SJSA1 (cell line): ENCODE data around the gene CGB3. TPM values are rescaled to one million over a fixed set of nuclear protein-coding genes. Genes with fewer than 3 reads are reported as not detected.
"Not testable (repeated sequence)": the region's sequence is repeated elsewhere in the genome, so short reads cannot be mapped to it uniquely, and the experiment has no call there.

Experiments
- DNase-seq, 2 experiments: peaks; one replicate each; pipeline ENCODE4 v3.0.0-alpha.2; 2015 to 2020; ENCODE audit warnings: low spot score in 2 of 2, low read depth in 1 of 2
- H3K27ac ChIP-seq: fragments of 250-450 bp; sonication (Bioruptor Pico); 2 replicates; pipeline ENCODE4 v1.5.1; 2020; ENCODE audit warnings: mild to moderate bottlenecking, moderate library complexity
- H3K27me3 ChIP-seq: fragments of 250-450 bp; sonication (Bioruptor Pico); replicated peaks from 2 replicates; pipeline ENCODE4 v1.5.1; 2020; ENCODE audit warnings: mild to moderate bottlenecking, moderate library complexity
- H3K36me3 ChIP-seq: fragments of 250-450 bp; sonication (Bioruptor Pico); 2 replicates; pipeline ENCODE4 v1.5.1; 2020; ENCODE audit warnings: mild to moderate bottlenecking
- H3K4me1 ChIP-seq: fragments of 250-450 bp; sonication (Bioruptor Pico); replicated peaks from 2 replicates; pipeline ENCODE4 v1.6.1; 2021; ENCODE audit warnings: mild to moderate bottlenecking
- H3K4me3 ChIP-seq: fragments of 250-450 bp; sonication (Bioruptor Pico); 2 replicates; pipeline ENCODE4 v1.5.1; 2020; ENCODE audit warnings: mild to moderate bottlenecking
- H3K9me3 ChIP-seq: fragments of 250-450 bp; sonication (Bioruptor Pico); replicated peaks from 2 replicates; pipeline ENCODE4 v1.5.1; 2020; ENCODE audit warnings: mild to moderate bottlenecking
- total RNA-seq: library from RNA; depleted of rRNA; stranded (reverse); fragments of >200 nt; shearing (Covaris generic); gene quantifications from 2 replicates; pipeline ENCODE4 v1.2.3, GENCODE V29; 2014

The CGB3 gene
- total RNA-seq, 1 experiment from 2014 or later = not detected

DNA sequence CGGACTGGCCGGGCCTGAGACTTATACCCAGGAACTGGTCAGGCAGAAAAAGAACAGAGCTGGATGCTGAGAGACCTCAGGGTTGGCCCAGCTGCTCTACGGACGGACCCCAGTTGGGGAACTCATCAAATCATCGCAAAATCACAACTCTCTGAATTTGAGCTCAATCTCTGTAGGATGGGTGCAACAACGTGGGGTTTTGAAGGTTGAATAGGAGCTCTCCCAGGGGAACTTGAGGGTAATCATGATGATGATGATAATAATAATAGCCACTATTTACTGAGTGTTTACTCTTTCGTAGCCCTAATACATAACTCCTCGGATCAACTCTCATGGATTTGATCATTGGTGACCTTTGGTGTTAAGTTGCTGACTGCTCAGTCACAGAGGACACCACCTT is 6.2 kb upstream of the CGB3 start:
- H3K27ac ChIP-seq, H3K27me3 ChIP-seq, H3K36me3 ChIP-seq, H3K4me3 ChIP-seq, H3K4me1 ChIP-seq, DNase-seq, H3K9me3 ChIP-seq: not testable (repeated sequence)

DNA sequence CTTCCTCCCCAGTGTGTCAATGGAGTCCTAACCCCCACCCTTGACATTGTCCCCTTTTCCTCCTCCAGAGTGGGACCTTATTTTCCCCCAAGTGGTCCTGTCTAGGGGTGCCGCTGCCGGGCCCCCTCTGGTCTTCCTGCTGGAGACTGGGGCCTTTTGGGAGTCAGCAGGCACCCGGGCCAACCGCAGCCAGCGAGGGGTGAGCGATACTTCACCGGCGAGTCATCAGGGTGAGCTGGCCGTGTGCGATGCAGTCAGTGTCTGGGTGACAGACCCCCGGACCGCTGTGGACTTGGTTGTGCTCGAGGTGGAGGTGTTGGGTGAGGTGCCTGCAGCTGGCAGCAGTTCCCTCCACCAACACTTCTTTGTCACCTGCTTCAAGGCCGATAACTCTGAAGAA is 5.6 kb upstream of the CGB3 start:
- DNase-seq, H3K27ac ChIP-seq: not testable (repeated sequence)

DNA sequence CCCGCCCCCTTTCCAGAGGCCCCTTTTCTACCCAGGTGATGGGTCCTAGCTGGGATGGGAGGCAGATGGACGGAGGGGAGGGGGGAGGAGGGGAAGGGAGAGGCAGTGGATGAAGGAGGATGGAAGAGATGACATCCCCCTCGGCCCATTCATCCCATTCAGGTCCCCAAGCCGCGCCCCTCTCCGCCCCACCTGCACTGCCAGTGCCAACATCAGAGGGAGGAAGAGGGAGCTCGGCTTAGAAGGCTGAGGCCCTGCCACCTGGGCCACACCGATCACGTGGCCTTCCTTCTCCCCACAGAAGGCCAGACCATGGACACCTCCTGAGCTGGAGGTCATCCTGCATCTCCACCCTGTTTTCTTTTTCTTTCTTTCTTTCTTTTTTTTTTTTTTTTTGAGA is 4.6 kb upstream of the CGB3 start:
- H3K36me3 ChIP-seq, H3K4me3 ChIP-seq, H3K9me3 ChIP-seq, H3K4me1 ChIP-seq, DNase-seq, H3K27ac ChIP-seq, H3K27me3 ChIP-seq: not testable (repeated sequence)

More for the DNA sequence above, 5.6 kb upstream of the CGB3 start:
- not testable (repeated sequence) for H3K9me3 ChIP-seq, H3K27me3 ChIP-seq, H3K4me1 ChIP-seq, H3K36me3 ChIP-seq, H3K4me3 ChIP-seq

DNA sequence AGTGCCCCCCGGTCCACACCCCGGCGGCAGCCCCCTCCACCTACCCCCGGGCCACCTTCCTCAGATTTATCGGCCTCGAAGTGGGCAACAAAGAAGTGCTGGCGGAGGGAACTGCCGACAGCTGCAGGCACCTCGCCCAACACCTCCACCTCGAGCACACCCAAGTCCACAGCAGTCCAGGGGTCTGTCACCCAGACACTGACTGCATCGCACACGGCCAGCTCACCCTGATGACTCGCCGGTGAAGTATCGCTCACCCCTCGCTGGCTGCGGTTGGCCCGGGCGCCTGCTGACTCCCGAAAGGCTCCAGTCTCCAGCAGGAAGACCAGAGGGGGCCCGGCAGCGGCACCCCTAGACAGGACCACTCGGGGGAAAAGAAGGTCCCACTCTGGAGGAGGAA is 1.5 kb upstream of the CGB3 start:
- not testable (repeated sequence) for H3K9me3 ChIP-seq, H3K27me3 ChIP-seq, H3K36me3 ChIP-seq, H3K4me3 ChIP-seq, H3K4me1 ChIP-seq, DNase-seq, H3K27ac ChIP-seq

DNA sequence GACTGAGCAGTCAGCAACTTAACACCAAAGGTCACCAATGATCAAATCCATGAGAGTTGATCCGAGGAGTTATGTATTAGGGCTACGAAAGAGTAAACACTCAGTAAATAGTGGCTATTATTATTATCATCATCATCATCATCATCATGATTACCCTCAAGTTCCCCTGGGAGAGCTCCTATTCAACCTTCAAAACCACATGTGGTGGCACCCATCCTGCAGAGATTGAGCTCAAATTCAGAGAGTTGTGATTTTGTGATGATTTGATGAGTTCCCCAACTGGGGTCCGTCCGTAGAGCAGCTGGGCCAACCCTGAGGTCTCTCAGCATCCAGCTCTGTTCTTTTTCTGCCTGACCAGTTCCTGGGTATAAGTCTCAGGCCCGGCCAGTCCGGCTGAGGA is 955 bp upstream of the CGB3 start:
- not testable (repeated sequence) for H3K36me3 ChIP-seq, H3K27ac ChIP-seq, DNase-seq, H3K4me1 ChIP-seq, H3K27me3 ChIP-seq, H3K4me3 ChIP-seq, H3K9me3 ChIP-seq

DNA sequence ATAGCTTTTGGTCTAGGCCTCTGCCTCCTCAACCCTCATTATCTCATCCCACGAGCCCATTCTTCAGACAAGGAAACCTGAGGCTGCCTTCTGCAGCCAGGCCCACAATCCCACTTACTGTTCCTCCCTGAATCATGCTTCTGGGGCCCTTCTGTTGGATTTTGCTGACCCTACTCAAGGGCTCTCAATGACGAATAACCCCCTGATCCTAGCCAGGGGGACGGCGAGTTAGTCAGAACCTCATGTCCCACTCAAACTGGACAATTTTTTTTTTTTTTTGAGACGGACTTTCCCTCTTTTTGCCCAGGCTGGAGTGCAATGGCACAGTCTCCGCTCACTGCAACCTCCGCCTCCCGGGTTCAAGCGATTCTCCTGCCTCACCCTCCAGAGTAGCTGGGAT is 2.0 kb downstream of the CGB3 start:
- H3K36me3 ChIP-seq = no peaks in the 10 kb centered on the region

DNA sequence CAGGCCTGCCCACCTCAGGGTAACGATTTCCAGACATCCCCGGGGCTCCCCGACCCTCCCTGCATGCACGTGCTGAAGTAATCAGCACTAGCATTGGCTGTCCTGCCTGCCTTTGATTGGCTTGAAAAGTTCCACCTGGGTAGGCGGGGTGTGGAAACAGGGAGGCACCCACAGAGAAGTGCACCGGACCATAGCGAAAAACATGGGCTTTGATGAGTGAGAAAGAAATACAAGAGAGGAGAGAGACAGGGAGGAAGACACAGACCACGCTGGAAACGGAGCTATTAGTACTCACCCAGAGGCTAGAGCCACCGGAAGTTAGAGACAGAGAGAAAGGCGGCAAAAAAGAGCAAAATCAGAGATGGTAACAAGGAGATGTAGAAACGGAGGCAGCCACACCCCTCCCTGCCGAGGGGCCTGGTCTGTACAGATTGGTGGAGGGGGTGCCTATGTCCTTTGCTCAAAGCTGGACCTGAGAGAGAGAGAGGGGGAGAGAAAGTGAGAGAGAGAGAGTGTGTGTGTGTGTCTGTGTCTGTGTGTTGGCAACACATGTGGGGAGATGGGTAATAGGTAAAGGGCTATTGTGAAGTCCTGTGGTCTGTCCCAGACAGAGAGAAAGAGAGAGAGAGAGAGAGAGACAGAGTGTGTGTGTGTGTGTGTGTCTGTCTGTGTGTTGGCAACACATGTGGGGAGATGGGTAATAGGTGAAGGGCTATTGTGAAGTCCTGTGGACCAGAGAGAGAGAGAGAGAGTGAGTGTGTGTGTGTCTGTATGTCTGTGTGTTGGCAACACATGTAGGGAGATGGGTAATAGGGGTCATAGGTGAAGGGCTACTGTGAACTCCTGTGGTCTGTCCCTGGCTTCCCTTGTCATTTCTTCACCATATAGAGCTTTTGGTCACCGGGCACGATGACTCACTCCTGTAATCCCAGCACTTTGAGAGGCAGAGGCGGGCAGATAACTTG is 2.9 kb downstream of the CGB3 start:
- Histone ChIP-seq H3K9me3 (0 out of 2 replicates have a peak, but pooled peaks cover 3% of the 10 kb centered on the region), H3K4me1 (peaks cover 20% of the 10 kb centered on the region), H3K27me3 (no peaks in the 10 kb centered on the region), H3K36me3 (no peaks in the 10 kb centered on the region), H3K4me3 (no peak overlapping the region), H3K27ac (no peak overlapping the region)
- DNase-seq = peak in 1 of 2 experiments; percentile 37

More for the DNA sequence above, 2.0 kb downstream of the CGB3 start:
- Histone ChIP-seq H3K27me3 (no peaks in the 10 kb centered on the region), H3K27ac (no peak overlapping the region), H3K4me3 (no peak overlapping the region), H3K9me3 (0 out of 2 replicates have a peak, but pooled peaks cover 3% of the 10 kb centered on the region), H3K4me1 (peaks cover 20% of the 10 kb centered on the region)
- DNase-seq = no peak

DNA sequence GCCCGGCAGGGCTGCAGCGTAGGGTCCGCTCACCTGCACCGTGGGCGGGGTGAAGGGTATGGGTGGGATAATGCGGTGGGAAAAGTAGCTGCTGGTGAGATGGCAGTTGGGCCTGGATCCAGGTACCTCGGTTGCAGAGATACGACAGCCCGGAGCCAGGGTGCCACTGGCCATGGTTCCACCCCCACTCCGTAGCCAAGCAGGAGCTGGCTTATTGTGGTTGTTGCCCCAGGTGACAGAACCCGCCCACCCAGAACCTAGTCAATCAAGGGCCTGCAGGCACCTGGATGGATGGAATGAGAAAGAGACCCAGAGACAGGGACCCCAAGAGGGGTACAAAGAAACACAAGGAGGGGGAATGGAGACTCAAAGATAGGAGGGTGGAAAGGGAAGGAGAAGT is 3.8 kb downstream of the CGB3 start:
- no peaks in the 10 kb centered on the region for H3K27me3 ChIP-seq
- 0 out of 2 replicates have a peak, but pooled peaks cover 3% of the 10 kb centered on the region for H3K9me3 ChIP-seq
- no peak for DNase-seq
- no peak overlapping the region for H3K27ac ChIP-seq
- peaks cover 7% of the 10 kb centered on the region for H3K36me3 ChIP-seq
- no peak overlapping the region for H3K4me3 ChIP-seq
- H3K4me1 ChIP-seq = peaks cover 20% of the 10 kb centered on the region

DNA sequence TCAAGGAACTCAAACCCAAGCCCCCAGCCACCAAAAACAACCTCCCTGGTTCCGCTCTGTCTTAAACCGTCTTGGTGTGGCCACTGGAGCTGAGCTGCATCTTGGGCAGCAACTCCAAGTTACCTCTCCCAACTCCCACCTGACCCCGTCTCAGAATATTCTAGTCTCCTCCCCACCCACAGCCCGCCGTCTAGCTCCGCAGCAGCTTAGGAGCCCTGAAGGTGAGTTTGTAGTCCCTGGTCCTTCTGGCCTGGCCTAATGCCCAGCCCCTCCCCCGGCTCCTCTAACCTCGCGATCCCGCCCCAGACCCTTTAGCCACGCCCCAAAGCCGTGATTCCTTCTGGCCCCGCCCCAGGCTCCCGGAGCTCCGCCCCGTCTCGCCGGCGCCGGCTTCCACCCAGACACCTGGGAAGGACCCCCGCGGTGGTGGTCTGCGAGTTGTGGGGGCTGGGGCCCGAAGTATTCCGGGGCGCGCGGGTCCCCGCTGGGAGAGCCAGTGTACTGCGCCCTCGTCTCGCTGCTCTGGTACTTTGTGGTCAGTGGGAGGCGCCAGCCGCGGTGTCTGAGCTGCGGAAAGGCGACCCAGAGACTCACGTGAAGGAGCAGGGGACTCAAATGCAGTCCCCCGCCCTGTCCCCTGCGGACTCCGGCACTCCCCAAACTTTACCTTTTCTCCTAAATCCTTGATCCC is 4.7 kb downstream of the CGB3 start:
- no peaks in the 10 kb centered on the region for H3K27me3 ChIP-seq
- peak overlapping the region; percentile 43 for H3K4me3 ChIP-seq
- peak; percentile 43 to 70 for DNase-seq
- H3K36me3 ChIP-seq = peaks cover 16% of the 10 kb centered on the region
- H3K4me1 ChIP-seq = peaks cover 20% of the 10 kb centered on the region
- H3K9me3 ChIP-seq = 0 out of 2 replicates have a peak, but pooled peaks cover 3% of the 10 kb centered on the region
- H3K27ac ChIP-seq = no peak overlapping the region

DNA sequence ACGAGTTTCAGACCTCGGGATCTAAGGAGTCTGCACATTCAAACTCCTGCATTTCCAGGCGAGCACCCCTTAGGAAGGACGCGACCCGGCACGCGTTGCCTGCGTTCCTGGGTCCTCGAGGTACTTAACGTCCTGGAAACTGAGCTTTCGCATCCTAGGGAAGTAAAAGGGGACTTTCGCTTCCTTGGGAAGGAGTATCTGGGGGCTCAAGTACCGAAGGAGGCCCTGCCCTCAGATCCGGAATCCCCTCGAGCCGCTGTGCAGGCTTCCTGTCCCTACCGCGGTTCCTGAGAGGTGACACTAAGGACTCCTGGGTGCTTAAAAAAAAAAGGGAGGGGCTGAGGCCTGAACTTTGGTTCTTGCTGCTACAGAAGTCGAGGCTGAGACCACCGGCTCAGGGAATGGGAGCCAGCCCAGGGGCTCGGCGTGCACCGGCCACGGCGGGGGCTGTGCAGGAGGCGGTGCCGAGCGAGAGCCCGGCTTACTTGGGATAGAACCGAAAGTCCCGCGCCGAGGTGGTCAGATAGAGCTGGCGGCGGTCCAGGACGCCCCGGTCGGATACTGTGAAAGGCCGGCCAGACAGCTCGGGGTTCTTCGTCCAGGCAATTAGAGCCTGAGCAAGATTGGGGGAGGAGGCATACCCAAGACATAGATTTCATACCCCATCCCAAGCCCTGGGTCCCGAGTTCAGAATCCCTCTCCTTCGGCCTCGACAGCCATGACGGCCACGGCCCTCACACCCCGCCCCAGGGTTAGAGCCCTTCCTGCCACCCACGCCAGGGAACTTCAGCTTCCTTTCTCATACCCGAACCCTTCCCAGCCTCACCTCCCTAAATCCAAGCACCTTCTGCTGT is 5.5 kb downstream of the CGB3 start:
- not testable (repeated sequence) for H3K27ac ChIP-seq

DNA sequence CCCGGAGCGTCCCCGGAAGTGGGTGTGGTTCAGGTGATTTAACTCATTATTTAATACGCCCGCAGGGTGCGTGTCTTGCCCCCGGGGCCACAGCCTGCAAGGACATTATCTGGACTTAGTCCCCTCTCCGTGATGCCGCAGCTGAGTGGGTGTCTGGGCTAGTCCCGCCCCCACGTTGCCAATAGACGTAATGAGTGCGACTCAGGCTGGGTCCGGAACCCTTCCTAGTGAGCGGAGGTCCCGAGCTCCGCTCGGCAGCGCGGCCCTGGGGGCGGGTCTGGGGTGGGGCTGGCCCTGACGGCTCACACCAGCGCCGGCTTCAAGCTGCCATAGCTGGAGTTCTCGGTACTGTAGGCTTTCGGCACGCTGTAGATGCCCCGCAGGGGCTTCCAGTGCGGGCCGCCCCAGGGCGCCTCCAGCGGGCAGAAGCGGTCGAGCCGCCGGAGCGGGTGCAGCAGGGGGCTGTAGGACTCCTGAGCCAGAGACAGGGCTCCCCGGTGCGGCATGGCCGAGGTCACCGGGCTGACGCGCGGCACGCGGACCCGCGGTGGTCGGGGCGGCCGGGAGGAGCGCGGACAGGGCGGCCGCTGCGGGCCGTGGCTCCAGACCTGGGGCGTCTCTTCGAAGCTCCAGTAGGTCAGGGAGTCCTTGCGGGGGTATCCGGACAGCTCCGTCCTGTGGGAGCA is 6.3 kb downstream of the CGB3 start:
- Histone ChIP-seq H3K27me3 (no peaks in the 10 kb centered on the region), H3K4me3 (peak overlapping the region; percentile 43), H3K9me3 (0 out of 2 replicates have a peak, but pooled peaks cover 3% of the 10 kb centered on the region), H3K4me1 (peaks cover 20% of the 10 kb centered on the region), H3K36me3 (peaks cover 30% of the 10 kb centered on the region), H3K27ac (no peak overlapping the region)
- DNase-seq = peak; percentile 70 to 84

More for the DNA sequence above, 5.5 kb downstream of the CGB3 start:
- not testable (repeated sequence) for H3K27me3 ChIP-seq, H3K9me3 ChIP-seq
- Histone ChIP-seq H3K4me3 (peak overlapping the region; percentile 43), H3K4me1 (peaks cover 20% of the 10 kb centered on the region), H3K36me3 (peaks cover 24% of the 10 kb centered on the region)
- DNase-seq = peak in 1 of 2 experiments; percentile 55

DNA sequence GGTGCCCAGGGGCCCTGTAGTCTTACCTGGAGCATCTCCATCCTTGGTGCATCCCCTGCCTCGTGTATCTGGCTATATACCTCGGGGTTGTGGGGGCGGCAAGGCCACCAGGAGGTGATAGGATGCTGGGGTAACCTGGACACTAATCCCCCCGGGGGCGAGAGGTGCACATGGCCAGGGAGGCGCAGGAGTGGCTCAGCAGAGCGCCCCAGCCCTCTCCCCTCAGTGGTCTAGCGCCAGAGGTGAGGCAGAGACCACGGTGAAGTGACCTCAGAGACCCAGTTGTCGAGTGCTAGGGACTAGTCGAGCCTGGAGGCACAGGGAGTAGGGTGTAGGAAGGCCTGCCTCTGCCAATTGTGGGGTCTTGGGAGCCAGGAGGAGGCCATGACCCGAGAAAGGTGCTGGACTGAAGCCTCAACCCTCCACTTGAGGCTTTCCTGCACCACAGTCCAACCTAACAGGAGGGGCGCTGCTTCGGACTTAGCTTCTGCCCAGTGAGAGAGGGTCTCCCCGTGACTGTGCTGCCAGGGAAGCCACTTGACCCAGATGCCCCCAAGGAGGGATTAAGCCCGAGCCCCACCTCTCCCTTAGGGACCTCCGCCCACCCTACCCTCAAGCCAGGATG is 7.0 kb downstream of the CGB3 start, which contains the start of gene LHB:
Gene LHB (minus strand): TSS at position 51 of the 625 bp plus-strand sequence. CDS start 10 bp downstream, at position 41.
- H3K4me3 ChIP-seq = peak within 1 kb of the TSS; percentile 43
- no peaks in the 10 kb centered on the region for H3K27me3 ChIP-seq
- H3K27ac ChIP-seq = no peak within 1 kb of the TSS

More for the DNA sequence above, 7.0 kb downstream of the CGB3 start, which contains the start of gene LHB:
- Histone ChIP-seq H3K36me3 (peaks cover 36% of the 10 kb centered on the region), H3K4me1 (peaks cover 20% of the 10 kb centered on the region), H3K9me3 (0 out of 2 replicates have a peak, but pooled peaks cover 3% of the 10 kb centered on the region)
- DNase-seq = no peak
